H1 (cell line): ENCODE measurements around the gene NSD2. TPM values are rescaled to one million over a fixed set of nuclear protein-coding genes. Genes with fewer than 3 reads are reported as not detected.
A peak's percentile ranks its signal among the peaks of the same experiment; 100 is the strongest.

ENCODE experiments used
- CTCF ChIA-PET: fragments of 300-600 bp; sonication (Branson Sonifier 250); formaldehyde crosslinking; loops from one replicate; lab custom pipeline; 2021; ENCODE audit not compliant: partially characterized antibody; lab: Charles Lee
- POLR2A ChIA-PET: fragments of 300-600 bp; sonication (Branson Sonifier 250); formaldehyde crosslinking; loops from one replicate; lab custom pipeline; 2021; ENCODE audit warnings: inconsistent platforms; ENCODE audit not compliant: partially characterized antibody; lab: Charles Lee
- DNase-seq, 2 experiments: peaks; one replicate each; pipeline versions ENCODE4 v3.0.0 to v3.0.0-alpha.2; 2010 to 2022; ENCODE audit warnings: low spot score in 2 of 2, low read depth in 1 of 2, mixed read lengths in 1 of 2
- FAIRE-seq: peaks from 2 replicates; lab custom pipeline; 2011; peaks lifted over from hg19 to GRCh38; lab: Jason Lieb, UNC
- H2AFZ ChIP-seq: 2 replicates; pipeline ENCODE4 v1.8.1; 2012; ENCODE audit warnings: low read length, inconsistent platforms
- H2AK5ac ChIP-seq: 2 replicates; pipeline ENCODE4 v1.6.1; 2013; ENCODE audit warnings: low read depth, low read length
- H2BK120ac ChIP-seq: replicated peaks from 2 replicates; pipeline ENCODE3; 2013; ENCODE audit warnings: low read depth, low read length, inconsistent platforms
- H2BK12ac ChIP-seq: 2 replicates; pipeline ENCODE4 v1.6.1; 2013; ENCODE audit warnings: low read depth, low read length
- H2BK15ac ChIP-seq: 2 replicates; pipeline ENCODE4 v1.6.1; 2013; ENCODE audit warnings: low read length
- H2BK20ac ChIP-seq: 2 replicates; pipeline ENCODE4 v1.6.1; 2013; ENCODE audit warnings: low read length
- H2BK5ac ChIP-seq: 2 replicates; pipeline ENCODE4 v1.6.1; 2013; ENCODE audit warnings: low read depth, low read length
- H3K14ac ChIP-seq: 2 replicates; pipeline ENCODE4 v1.6.1; 2013; ENCODE audit warnings: inconsistent platforms; ENCODE audit not compliant: insufficient read length
- H3K18ac ChIP-seq: 2 replicates; pipeline ENCODE4 v1.6.1; 2013; ENCODE audit warnings: low read length; ENCODE audit errors: extremely low read depth
- H3K23ac ChIP-seq: 2 replicates; pipeline ENCODE4 v1.6.1; 2013; ENCODE audit warnings: inconsistent platforms; ENCODE audit not compliant: insufficient read length
- H3K23me2 ChIP-seq: 2 replicates; pipeline ENCODE4 v1.6.1; 2013; ENCODE audit warnings: low read depth, low read length
- H3K27ac ChIP-seq: 2 replicates; pipeline ENCODE4 v1.6.1; 2011; ENCODE audit warnings: low read depth, low read length, inconsistent platforms
- H3K27me3 ChIP-seq, 4 experiments: replicated peaks in 1 of 4; 1 replicate in 1 of 4; 2 replicates in 3 of 4; pipeline versions ENCODE4 v1.6.1 to v1.8.1; 2011 to 2013; ENCODE audit warnings: low read length in 3 of 4, mild to moderate bottlenecking in 3 of 4, inconsistent platforms in 2 of 4, mixed read lengths in 2 of 4, moderate library complexity in 1 of 4; ENCODE audit not compliant: control insufficient read depth in 3 of 4, insufficient read depth in 3 of 4; ENCODE audit errors: extremely low read depth in 1 of 4
- H3K36me3 ChIP-seq, 4 experiments: 2 replicates each; pipeline versions ENCODE4 v1.6.1 to v1.8.1; 2011 to 2013; ENCODE audit warnings: mild to moderate bottlenecking in 4 of 4, low read length in 3 of 4, moderate library complexity in 2 of 4, control low read depth in 1 of 4, inconsistent platforms in 1 of 4; ENCODE audit not compliant: insufficient read depth in 4 of 4, control insufficient read depth in 2 of 4
- H3K4ac ChIP-seq: replicated peaks from 2 replicates; pipeline ENCODE3; 2013; ENCODE audit warnings: low read length, low read depth, mixed read lengths, inconsistent platforms; ENCODE audit not compliant: insufficient read length
- H3K4me1 ChIP-seq, 4 experiments: replicated peaks in 1 of 4; 1 replicate in 1 of 4; 2 replicates in 3 of 4; pipeline versions ENCODE4 v1.6.1 to v1.8.1; 2011 to 2013; ENCODE audit warnings: low read length in 3 of 4, inconsistent platforms in 2 of 4, mixed read lengths in 1 of 4; ENCODE audit not compliant: insufficient read depth in 4 of 4, control insufficient read depth in 3 of 4
- H3K4me2 ChIP-seq, 2 experiments: 2 replicates each; pipeline versions ENCODE4 v1.6.1 to v1.8.1; 2011 to 2013; ENCODE audit warnings: low read depth in 2 of 2, low read length in 2 of 2, control low read depth in 1 of 2, inconsistent platforms in 1 of 2, mild to moderate bottlenecking in 1 of 2; ENCODE audit not compliant: insufficient read depth in 1 of 2
- H3K4me3 ChIP-seq, 4 experiments: fragments of 200-600, 300-600 bp in 1 of 4; sonication (generic), shearing (Covaris generic), sonication (Bioruptor Twin) in 1 of 4; 2 replicates each; pipeline versions ENCODE4 v1.5.1 to v1.8.1; 2011 to 2016; ENCODE audit warnings: low read length in 4 of 4, low read depth in 3 of 4, control low read depth in 2 of 4, inconsistent platforms in 2 of 4, mild to moderate bottlenecking in 2 of 4, mixed read lengths in 1 of 4, moderate library complexity in 1 of 4; ENCODE audit not compliant: insufficient read depth in 2 of 4; ENCODE audit errors: extremely low read depth in 1 of 4
- H3K56ac ChIP-seq: replicated peaks from 2 replicates; pipeline ENCODE3; 2013; ENCODE audit warnings: low read depth, mild to moderate bottlenecking, mixed read lengths, low read length, inconsistent platforms; ENCODE audit not compliant: insufficient read length
- H3K79me1 ChIP-seq: 2 replicates; pipeline ENCODE4 v1.6.1; 2013; ENCODE audit warnings: low read depth, low read length, control low read depth
- H3K79me2 ChIP-seq, 2 experiments: 2 replicates each; pipeline versions ENCODE4 v1.6.1 to v1.8.1; 2012 to 2013; ENCODE audit warnings: low read length in 2 of 2, mild to moderate bottlenecking in 2 of 2, inconsistent platforms in 1 of 2; ENCODE audit not compliant: insufficient read depth in 2 of 2, control insufficient read depth in 1 of 2
- H3K9ac ChIP-seq, 4 experiments: replicated peaks in 1 of 4; 1 replicate in 1 of 4; 2 replicates in 3 of 4; pipeline versions ENCODE4 v1.6.1 to v1.8.1; 2011 to 2013; ENCODE audit warnings: low read depth in 3 of 4, low read length in 3 of 4, control low read depth in 2 of 4, mild to moderate bottlenecking in 2 of 4, moderate library complexity in 2 of 4, inconsistent platforms in 1 of 4; ENCODE audit errors: extremely low read depth in 1 of 4
- H3K9me3 ChIP-seq, 2 experiments: 2 replicates each; pipeline versions ENCODE4 v1.6.1 to v1.8.1; 2012 to 2013; ENCODE audit warnings: mild to moderate bottlenecking in 2 of 2, moderate library complexity in 2 of 2, control low read depth in 1 of 2, inconsistent platforms in 1 of 2, low read depth in 1 of 2, low read length in 1 of 2, mixed read lengths in 1 of 2; ENCODE audit not compliant: insufficient read depth in 2 of 2
- H4K20me1 ChIP-seq, 2 experiments: replicated peaks in 1 of 2; 2 replicates each; pipeline versions ENCODE3 to v1.8.1; 2011 to 2013; ENCODE audit warnings: inconsistent platforms in 2 of 2, low read length in 2 of 2, mild to moderate bottlenecking in 1 of 2; ENCODE audit not compliant: insufficient read depth in 2 of 2, control insufficient read depth in 1 of 2
- H4K5ac ChIP-seq: 2 replicates; pipeline ENCODE4 v1.6.1; 2013; ENCODE audit warnings: low read length, low read depth, mixed read lengths, inconsistent platforms; ENCODE audit not compliant: insufficient read length
- H4K8ac ChIP-seq: 2 replicates; pipeline ENCODE4 v1.8.0; 2013; ENCODE audit warnings: mild to moderate bottlenecking, moderate library complexity, low read length, inconsistent platforms; ENCODE audit not compliant: insufficient read depth; ENCODE audit errors: extremely low read depth
- H4K91ac ChIP-seq: replicated peaks from 2 replicates; pipeline ENCODE3; 2013; ENCODE audit warnings: low read length, mixed read lengths, inconsistent platforms; ENCODE audit not compliant: insufficient read length
- ASH2L ChIP-seq: fragments of 200-600, 300-600 bp; sonication (generic); IDR thresholded peaks from one replicate; pipeline ENCODE4 v1.7.1; 2017; ENCODE audit warnings: low read length
- BCL11A ChIP-seq, 2 experiments: IDR thresholded peaks; one replicate each; pipeline ENCODE4 v1.6.1; 2011; ENCODE audit warnings: low read depth in 2 of 2, low read length in 2 of 2, mild to moderate bottlenecking in 2 of 2
- CREB1 ChIP-seq: IDR thresholded peaks from 2 replicates; pipeline ENCODE4 v1.6.1; 2012; ENCODE audit warnings: inconsistent platforms
- KDM1A ChIP-seq: fragments of 200-600, 300-600 bp; sonication (generic); IDR thresholded peaks from 2 replicates; pipeline ENCODE4 v1.7.1; 2016; ENCODE audit warnings: mild to moderate bottlenecking, low read length, borderline replicate concordance
- RNF2 ChIP-seq: fragments of 200-900, 300-1000 bp; sonication (generic); IDR thresholded peaks from 2 replicates; pipeline ENCODE4 v1.7.1; 2016; ENCODE audit warnings: borderline replicate concordance, low read depth, mild to moderate bottlenecking, antibody characterized with exemption, low read length; ENCODE audit not compliant: poor library complexity, severe bottlenecking; ENCODE audit errors: missing control alignments
- SAP30 ChIP-seq: fragments of 300-600 bp; sonication (generic); IDR thresholded peaks from 2 replicates; pipeline ENCODE4 v1.7.1; 2012; ENCODE audit warnings: low read length, moderate library complexity, mild to moderate bottlenecking, inconsistent platforms; ENCODE audit not compliant: insufficient read depth, insufficient replicate concordance
- SP1 ChIP-seq: IDR thresholded peaks from 2 replicates; pipeline ENCODE4 v1.6.1; 2011; ENCODE audit warnings: low read depth, low read length
- WGBS, 2 experiments: shearing (Covaris generic) in 1 of 2; methylation state at CpG; one replicate each; pipeline versions ENCODE4 v1.1.6 to v1.1.7; 2013 to 2015; ENCODE audit warnings: low lambda C conversion rate in 2 of 2, mixed read lengths in 2 of 2, inconsistent platforms in 1 of 2, low coverage in 1 of 2, missing lambda C conversion rate in 1 of 2; ENCODE audit not compliant: insufficient replicate concordance in 2 of 2, insufficient coverage in 1 of 2, insufficient read length in 1 of 2; ENCODE audit errors: extremely low coverage in 1 of 2, missing lambda C conversion rate in 1 of 2; 5-methylcytosine and 5-hydroxymethylcytosine counted together
- polyA plus RNA-seq, 7 experiments: library from polyadenylated mRNA; depleted of rRNA in 3 of 7; stranded (reverse) in 5 of 7; unstranded in 2 of 7; fragments of >200 nt in 5 of 7; fragments of 200-250 nt in 2 of 7; gene quantifications; 1 replicate in 5 of 7; 2 replicates in 1 of 7; 4 replicates in 1 of 7; pipeline versions ENCODE4 v1.2.1 to v1.2.3, GENCODE V29; 2011 to 2013; ENCODE audit warnings: missing spikeins in 2 of 7, mixed read lengths in 2 of 7
- total RNA-seq: library from RNA; stranded (reverse); fragmentation: NEBNext Ultra II Directional; extraction: Animal tissue kit (Norgen Biotek cat#: 25700); gene quantifications from 2 replicates; pipeline ENCODE4 v1.2.1, GENCODE V29; 2021
- TF ChIP-seq, protein P1 (sequence below): IDR thresholded peaks from 2 replicates; pipeline ENCODE4 v1.6.1; 2011; ENCODE audit warnings: low read depth, mild to moderate bottlenecking, low read length; ENCODE audit not compliant: insufficient read depth
- TF ChIP-seq, protein P2 (sequence below): IDR thresholded peaks from 2 replicates; pipeline ENCODE4 v1.6.1; 2011; ENCODE audit warnings: low read length, improper control_type of control experiment

The NSD2 gene
- total and polyA plus RNA-seq, 2 of the 8 experiments (the other 6 are each of a cell fraction or from before 2014, with no cell fraction given), result 26.7 to 129 TPM

DNA sequence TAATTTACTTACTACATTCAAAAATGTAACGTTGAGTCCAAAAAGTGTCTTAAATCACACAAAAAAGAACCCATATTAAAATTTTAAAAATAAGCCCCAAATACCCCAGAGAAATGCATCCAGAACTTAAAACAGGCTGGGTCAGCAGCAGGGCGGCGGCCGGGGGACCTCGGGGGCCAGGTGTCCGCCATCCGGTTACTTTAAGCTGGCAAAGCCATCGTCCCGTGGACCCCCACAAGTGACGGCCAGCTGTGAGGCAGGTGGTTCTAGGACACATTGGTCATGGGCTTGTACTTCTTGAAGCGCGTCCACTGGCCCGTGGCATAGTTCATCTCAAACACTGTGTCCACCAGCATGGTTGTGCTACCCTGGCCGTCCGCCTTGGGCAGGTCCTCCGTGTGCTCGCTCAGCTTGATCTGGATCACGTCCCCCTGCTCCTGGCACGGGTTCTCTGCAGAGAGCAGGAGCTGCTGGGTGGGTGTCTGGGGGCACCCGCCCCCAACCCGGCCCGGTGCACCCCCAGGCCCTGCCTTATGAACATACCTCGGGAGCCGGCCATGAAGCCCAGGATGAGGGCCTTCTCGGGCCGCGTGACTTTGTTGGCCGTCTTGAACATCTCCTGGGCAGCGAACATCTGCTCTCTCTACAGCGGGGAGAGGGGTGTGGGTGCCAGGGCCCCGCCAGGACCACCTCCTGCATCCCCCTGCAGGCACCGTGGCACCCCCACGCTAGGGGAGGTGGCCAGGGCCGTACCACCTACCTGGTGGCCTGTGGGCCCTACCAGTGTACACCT, 112.1 kb downstream of the NSD2 start:
- no peak overlapping the region for H2AFZ ChIP-seq
- H4K91ac ChIP-seq, result no peak overlapping the region
- peaks cover 27 to 79% (median 58%) of the 10 kb centered on the region in 4 experiments for H3K36me3 ChIP-seq
- no peak overlapping the region for H2BK5ac ChIP-seq
- no peak overlapping the region for H3K18ac ChIP-seq
- DNase-seq, result no peak
- WGBS, 2 experiments, result 94% methylated on average over 34 of the region's 34 CpGs; no CpG with 5 or more reads in 1 of the 2 experiments
- no peaks in the 10 kb centered on the region for H3K79me2 ChIP-seq
- no peak overlapping the region for H2BK20ac ChIP-seq
- ChIA-PET POLR2A (no interaction called here), CTCF (interaction anchor here (0.6 to 1.7 kb wide), 2 partner anchors 10 to 82 kb away, joined by 3 to 6 read pairs; no protein-coding TSS in a partner anchor)
- H4K8ac ChIP-seq, result 0 out of 2 replicates have a peak overlapping the region, but pooled peaks have one; percentile 35
- H3K56ac ChIP-seq, result no peak overlapping the region
- no peak overlapping the region for H2BK120ac ChIP-seq
- no peaks in the 10 kb centered on the region for H3K79me1 ChIP-seq
- no peak overlapping the region for H3K4me3 ChIP-seq
- no peaks in the 10 kb centered on the region for H3K27me3 ChIP-seq
- no peak for FAIRE-seq
- H3K27ac ChIP-seq, result no peak overlapping the region
- H4K20me1 ChIP-seq, result peaks cover 2 to 29% of the 10 kb centered on the region in 2 experiments
- H3K4me2 ChIP-seq, result no peak overlapping the region
- no peak overlapping the region for H2BK12ac ChIP-seq
- no peak overlapping the region for H3K14ac ChIP-seq
- no peak overlapping the region for H3K23ac ChIP-seq
- no peaks in the 10 kb centered on the region; a peak in 1 of 7 replicates for H3K4me1 ChIP-seq
- H2AK5ac ChIP-seq, result no peak overlapping the region
- H3K4ac ChIP-seq, result no peak overlapping the region
- no peak overlapping the region for H3K9ac ChIP-seq
- no peak overlapping the region for H4K5ac ChIP-seq
- no peaks in the 10 kb centered on the region for H3K23me2 ChIP-seq
- H2BK15ac ChIP-seq, result no peak overlapping the region
- no peaks in the 10 kb centered on the region for H3K9me3 ChIP-seq
- TF ChIP-seq SAP30 (no peak), KDM1A (no peak), ASH2L (no peak), SP1 (no peak), RNF2 (no peak), CREB1 (no peak), BCL11A (IDR thresholded peaks at IDR 0.05; ENCODE audit: low read depth in 2 of 2, low read length in 2 of 2) (no peak)
- TF ChIP-seq, protein P1, sequence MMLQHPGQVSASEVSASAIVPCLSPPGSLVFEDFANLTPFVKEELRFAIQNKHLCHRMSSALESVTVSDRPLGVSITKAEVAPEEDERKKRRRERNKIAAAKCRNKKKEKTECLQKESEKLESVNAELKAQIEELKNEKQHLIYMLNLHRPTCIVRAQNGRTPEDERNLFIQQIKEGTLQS, result no peak
- TF ChIP-seq, protein P2, sequence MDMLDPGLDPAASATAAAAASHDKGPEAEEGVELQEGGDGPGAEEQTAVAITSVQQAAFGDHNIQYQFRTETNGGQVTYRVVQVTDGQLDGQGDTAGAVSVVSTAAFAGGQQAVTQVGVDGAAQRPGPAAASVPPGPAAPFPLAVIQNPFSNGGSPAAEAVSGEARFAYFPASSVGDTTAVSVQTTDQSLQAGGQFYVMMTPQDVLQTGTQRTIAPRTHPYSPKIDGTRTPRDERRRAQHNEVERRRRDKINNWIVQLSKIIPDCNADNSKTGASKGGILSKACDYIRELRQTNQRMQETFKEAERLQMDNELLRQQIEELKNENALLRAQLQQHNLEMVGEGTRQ, result no peak
